ENCODE results near the gene WDR54. TPM values are rescaled to one million over a fixed set of nuclear protein-coding genes. Genes with fewer than 3 reads are reported as not detected.
"Not testable (repeated sequence)": the region's sequence is repeated elsewhere in the genome, so short reads cannot be mapped to it uniquely, and the experiment has no call there.

Gene WDR54
- total and polyA plus RNA-seq, 7 experiments from 2014 or later, result 26.5 to 78.5 (median 33.2) TPM

DNA sequence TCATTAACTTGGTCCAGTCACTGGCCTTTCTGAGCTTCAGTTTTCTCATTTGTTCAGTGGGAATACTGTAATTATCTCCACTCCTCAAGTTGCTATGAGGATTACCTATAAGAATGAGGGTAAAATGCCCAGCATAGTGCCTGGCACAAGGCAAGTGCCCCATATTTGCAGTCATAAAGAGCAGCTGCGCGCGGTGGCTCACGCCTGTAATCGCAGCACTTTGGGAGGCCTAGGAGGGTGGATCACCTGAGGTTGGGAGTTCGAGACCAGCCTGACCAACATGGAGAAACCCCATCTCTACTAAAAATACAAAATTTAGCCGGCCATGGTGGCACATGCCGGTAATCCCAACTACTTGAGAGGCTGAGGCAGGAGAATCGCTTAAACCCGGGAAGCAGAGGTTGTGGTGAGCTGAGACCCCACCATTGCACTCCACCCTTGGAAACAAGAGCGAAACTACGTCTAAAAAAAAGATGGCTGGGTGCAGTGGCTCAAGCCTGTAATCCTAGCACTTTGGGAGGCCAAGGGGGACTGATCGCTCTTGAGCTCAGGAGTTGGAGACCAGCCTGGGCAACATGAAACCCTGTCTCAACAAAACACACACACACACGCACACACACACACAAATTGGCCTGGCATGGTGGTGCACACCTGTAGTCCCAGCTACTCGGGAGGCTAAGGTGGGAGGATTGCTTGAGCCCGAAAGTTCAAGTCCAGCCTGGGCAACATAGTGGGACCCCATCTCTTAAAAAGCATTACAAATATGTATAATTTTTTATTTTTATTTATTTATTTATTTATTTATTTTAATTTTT is 21.2 kb downstream of the WDR54 start:
- peaks cover 0 to 13% of the 10 kb centered on the region in 2 donors for H3K27me3 ChIP-seq (ENCODE audit: control insufficient read depth in 2 of 2, insufficient read depth in 2 of 2, low read length in 2 of 2)
- H3K9me3 ChIP-seq (ENCODE audit: control insufficient read depth in 2 of 3, low read length in 3 of 3); POLR2A ChIA-PET; H3K4me3 ChIP-seq (ENCODE audit: low read length); H3K36me3 Mint-ChIP-seq; ATAC-seq; H3K27ac ChIP-seq (ENCODE audit: low read depth, low read length); H3K4me1 ChIP-seq (ENCODE audit: control insufficient read depth in 2 of 2, insufficient read depth in 2 of 2, low read length in 2 of 2); H3K36me3 ChIP-seq (ENCODE audit: control insufficient read depth in 2 of 3, insufficient read depth in 3 of 3, low read length in 3 of 3); DNase-seq; H3K9me3 Mint-ChIP-seq: not testable (repeated sequence)
- H3K27me3 Mint-ChIP-seq, result peaks cover 19 to 62% (median 30%) of the 10 kb centered on the region in 5 donors
- peak overlapping the region; percentile 59 to 86 (median 78) for H3K4me3 Mint-ChIP-seq
- CTCF ChIA-PET, result interaction anchor here (0.7 kb wide), 2 partner anchors 193 to 1118 kb away, joined by 3 to 5 read pairs; no protein-coding TSS in a partner anchor
- H3K4me1 Mint-ChIP-seq, result peaks cover 0 to 20% (median 12%) of the 10 kb centered on the region in 7 donors
- intact Hi-C loops (cut with micrococcal nuclease), result loop anchor here in 1 of 2 donors (1.0 kb wide), 1 partner anchor 10 kb away; no protein-coding TSS in a partner anchor
- H3K27ac Mint-ChIP-seq, result peak overlapping the region in 2 of 9 donors; percentile 51 to 72

- Histone ChIP-seq H3K27me3 (ENCODE audit: control insufficient read depth in 2 of 2, insufficient read depth in 2 of 2, low read length in 2 of 2) (peaks cover 0 to 13% of the 10 kb centered on the region in 2 donors), H3K9me3 (ENCODE audit: control insufficient read depth in 2 of 3, low read length in 3 of 3) (no peaks in the 10 kb centered on the region), H3K36me3 (ENCODE audit: control insufficient read depth in 2 of 3, insufficient read depth in 3 of 3, low read length in 3 of 3) (no peaks in the 10 kb centered on the region), H3K4me1 (ENCODE audit: control insufficient read depth in 2 of 2, insufficient read depth in 2 of 2, low read length in 2 of 2) (peaks cover 0 to 8% of the 10 kb centered on the region in 2 donors), H3K4me3 (ENCODE audit: low read length) (no peak overlapping the region), H3K27ac (ENCODE audit: low read depth, low read length) (no peak overlapping the region)
- peaks cover 0 to 3% (median 0%) of the 10 kb centered on the region in 5 donors for H3K36me3 Mint-ChIP-seq
- ChIA-PET CTCF (no interaction called here), POLR2A (no interaction called here)
- peaks cover 0 to 1% (median 0%) of the 10 kb centered on the region in 11 donors for H3K9me3 Mint-ChIP-seq
- H3K4me1 Mint-ChIP-seq, result peaks cover 0 to 13% (median 9%) of the 10 kb centered on the region in 7 donors
- intact Hi-C loops (cut with micrococcal nuclease), result no loop called here
- ATAC-seq, result no peak
- H3K4me3 Mint-ChIP-seq, result no peak overlapping the region
- no peak for DNase-seq
- peaks cover 11 to 48% (median 23%) of the 10 kb centered on the region in 5 donors for H3K27me3 Mint-ChIP-seq
- H3K27ac Mint-ChIP-seq, result no peak overlapping the region
Measured at GRCh38 chr2:74444498-74445318, 23.2 kb downstream of the WDR54 start.

DNA sequence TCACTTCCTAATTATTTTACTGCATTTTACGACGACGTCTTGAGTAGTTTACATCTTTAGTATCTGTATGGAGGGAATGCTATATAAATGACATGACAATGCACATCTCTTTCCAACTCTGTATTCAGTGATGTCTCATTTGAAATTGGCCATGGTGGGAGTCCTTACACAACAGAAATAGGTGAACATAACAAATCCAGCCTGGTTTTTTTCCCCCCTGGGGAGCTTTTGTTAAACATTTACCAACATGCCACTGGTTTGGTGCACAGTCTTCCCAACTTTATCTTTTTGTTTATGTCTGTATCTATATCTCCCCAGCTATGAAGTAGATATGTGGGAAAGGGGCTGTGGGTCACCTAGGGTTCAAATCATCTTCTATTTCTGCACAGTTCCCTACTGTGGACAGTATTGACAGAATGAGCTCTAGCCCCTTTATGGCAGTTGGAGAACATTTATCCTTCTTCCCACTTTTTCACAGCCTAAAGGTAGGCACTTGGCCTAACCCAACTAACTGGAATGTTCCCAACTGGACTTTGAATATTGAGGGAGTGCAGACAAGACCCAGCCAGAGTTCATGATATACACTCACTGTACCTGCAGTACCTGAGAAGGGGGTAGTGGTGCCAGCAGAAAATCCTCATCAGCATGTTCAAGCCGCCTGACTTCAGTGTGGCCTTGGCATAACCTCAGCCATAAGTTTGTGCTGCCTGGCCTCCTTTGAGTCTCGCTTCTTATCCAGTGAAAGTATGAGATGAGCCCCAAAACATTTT is 25.9 kb downstream of the WDR54 start:
- CTCF ChIA-PET, result no interaction called here
- peaks cover 0 to under 1% of the 10 kb centered on the region in 2 donors for H3K27me3 ChIP-seq (ENCODE audit: control insufficient read depth in 2 of 2, insufficient read depth in 2 of 2, low read length in 2 of 2)
- no peaks in the 10 kb centered on the region for H3K36me3 ChIP-seq (ENCODE audit: control insufficient read depth in 2 of 3, insufficient read depth in 3 of 3, low read length in 3 of 3)

GRCh38 chr2:74448771-74449170 is 27.2 kb downstream of the WDR54 start:
- ChIA-PET CTCF (no interaction called here), POLR2A (interaction anchor here (0.9 kb wide), 1 partner anchor 8 kb away, joined by 3 read pairs; no protein-coding TSS in a partner anchor)
- Histone ChIP-seq H3K9me3 (ENCODE audit: control insufficient read depth in 2 of 3, low read length in 3 of 3) (no peaks in the 10 kb centered on the region), H3K27ac (ENCODE audit: low read depth, low read length) (no peak overlapping the region), H3K4me3 (ENCODE audit: low read length) (no peak overlapping the region), H3K4me1 (ENCODE audit: control insufficient read depth in 2 of 2, insufficient read depth in 2 of 2, low read length in 2 of 2) (peaks cover 0 to 11% of the 10 kb centered on the region in 2 donors), H3K27me3 (ENCODE audit: control insufficient read depth in 2 of 2, insufficient read depth in 2 of 2, low read length in 2 of 2) (no peaks in the 10 kb centered on the region), H3K36me3 (ENCODE audit: control insufficient read depth in 2 of 3, insufficient read depth in 3 of 3, low read length in 3 of 3) (no peaks in the 10 kb centered on the region)
- no peaks in the 10 kb centered on the region for H3K9me3 Mint-ChIP-seq
- DNase-seq (no peak), ATAC-seq (no peak)
- intact Hi-C loops (cut with micrococcal nuclease), result no loop called here
- no peak overlapping the region for H3K4me3 Mint-ChIP-seq
- H3K4me1 Mint-ChIP-seq, result peaks cover 4 to 13% (median 6%) of the 10 kb centered on the region in 7 donors
- H3K27me3 Mint-ChIP-seq, result peaks cover 0 to 23% (median 5%) of the 10 kb centered on the region in 5 donors
- no peaks in the 10 kb centered on the region for H3K36me3 Mint-ChIP-seq
- no peak overlapping the region for H3K27ac Mint-ChIP-seq

More for the DNA sequence above, 25.9 kb downstream of the WDR54 start:
- peaks cover under 1 to 3% (median 2%) of the 10 kb centered on the region in 7 donors for H3K4me1 Mint-ChIP-seq
- no peak for ATAC-seq
- Histone ChIP-seq H3K27ac (ENCODE audit: low read depth, low read length) (no peak overlapping the region), H3K9me3 (ENCODE audit: control insufficient read depth in 2 of 3, low read length in 3 of 3) (no peaks in the 10 kb centered on the region), H3K4me1 (ENCODE audit: control insufficient read depth in 2 of 2, insufficient read depth in 2 of 2, low read length in 2 of 2) (no peaks in the 10 kb centered on the region), H3K4me3 (ENCODE audit: low read length) (no peak overlapping the region)
- peaks cover 1 to 32% (median 11%) of the 10 kb centered on the region in 5 donors for H3K27me3 Mint-ChIP-seq
- H3K27ac Mint-ChIP-seq, result no peak overlapping the region
- H3K4me3 Mint-ChIP-seq, result no peak overlapping the region
- POLR2A ChIA-PET, result interaction anchor here (0.6 kb wide), 1 partner anchor 25 kb away, joined by 4 read pairs; no protein-coding TSS in a partner anchor
- H3K9me3 Mint-ChIP-seq, result no peaks in the 10 kb centered on the region
- H3K36me3 Mint-ChIP-seq, result peaks cover 0 to under 1% (median 0%) of the 10 kb centered on the region in 5 donors
- intact Hi-C loops (cut with micrococcal nuclease), result no loop called here
- no peak for DNase-seq

- Histone ChIP-seq H3K9me3 (ENCODE audit: control insufficient read depth in 2 of 3, low read length in 3 of 3) (no peaks in the 10 kb centered on the region), H3K36me3 (ENCODE audit: control insufficient read depth in 2 of 3, insufficient read depth in 3 of 3, low read length in 3 of 3) (no peaks in the 10 kb centered on the region), H3K4me3 (ENCODE audit: low read length) (no peak overlapping the region), H3K4me1 (ENCODE audit: control insufficient read depth in 2 of 2, insufficient read depth in 2 of 2, low read length in 2 of 2) (peaks cover 6 to 22% of the 10 kb centered on the region in 2 donors), H3K27ac (ENCODE audit: low read depth, low read length) (no peak overlapping the region), H3K27me3 (ENCODE audit: control insufficient read depth in 2 of 2, insufficient read depth in 2 of 2, low read length in 2 of 2) (no peaks in the 10 kb centered on the region)
- H3K4me3 Mint-ChIP-seq, result no peak overlapping the region
- peaks cover 0 to 2% (median 0%) of the 10 kb centered on the region in 11 donors for H3K9me3 Mint-ChIP-seq
- ChIA-PET CTCF (no interaction called here), POLR2A (no interaction called here)
- peaks cover 15 to 29% (median 21%) of the 10 kb centered on the region in 7 donors for H3K4me1 Mint-ChIP-seq
- peaks cover 0 to 7% (median 0%) of the 10 kb centered on the region in 5 donors for H3K36me3 Mint-ChIP-seq
- ATAC-seq (no peak), DNase-seq (no peak)
- intact Hi-C loops (cut with micrococcal nuclease), result loop anchor here in 1 of 2 donors (10.0 kb wide), 1 partner anchor 204 kb away; the partner anchor contains the start of gene SEMA4F
- no peak overlapping the region for H3K27ac Mint-ChIP-seq
- peaks cover 0 to 6% (median 0%) of the 10 kb centered on the region in 5 donors for H3K27me3 Mint-ChIP-seq
Measured at GRCh38 chr2:74450570-74451190, 29.1 kb downstream of the WDR54 start.

Data from naive thymus-derived CD4-positive, alpha-beta T cell (primary cell).